ACHN (cell line): Measurements from ENCODE around the gene GPR55.

Experiments
- DNase-seq: peaks from one replicate; pipeline ENCODE4 v3.0.0-alpha.2; 2015
- in situ Hi-C: cut with HindIII; loops from 2 replicates; pipeline ENCODE4 v1.10.0; 2017; ENCODE audit warnings: low sequenced_read_pairs, low pct_ligation_motif_present, low pct_unique_long_range_greater_than_20kb

GPR55 gene

GRCh38 chr2:230893841-230894781, 30.9 kb downstream of the GPR55 start:
- no peak for DNase-seq

DNA sequence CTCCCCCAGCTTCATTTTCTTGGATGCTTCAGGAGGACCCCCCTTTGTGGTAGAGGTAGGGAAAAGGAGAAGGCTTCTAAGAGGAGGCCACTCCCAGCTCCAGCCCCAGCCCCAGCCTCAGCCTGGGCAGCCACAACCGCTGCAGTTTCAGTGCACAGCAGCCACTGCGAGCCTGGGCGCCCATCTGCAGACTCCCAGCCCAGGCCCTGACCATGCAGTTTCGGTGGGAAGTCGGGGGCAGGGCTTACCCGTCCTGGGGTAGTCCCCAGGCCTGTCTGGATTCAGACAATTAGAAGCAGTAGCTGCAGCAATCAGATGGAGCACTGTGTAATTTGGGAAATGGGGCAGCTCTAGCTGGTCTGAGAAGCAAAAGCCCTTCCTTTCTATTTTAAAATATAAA, 31.7 kb downstream of the GPR55 start:
- in situ Hi-C loops: no loop called here
- no peak for DNase-seq

More at GRCh38 chr2:230893841-230894781, 30.9 kb downstream of the GPR55 start:
- in situ Hi-C loops: no loop called here

- in situ Hi-C loops: no loop called here
These were observed 33.5 kb downstream of the GPR55 start for GRCh38 chr2:230891509-230891908.

DNA sequence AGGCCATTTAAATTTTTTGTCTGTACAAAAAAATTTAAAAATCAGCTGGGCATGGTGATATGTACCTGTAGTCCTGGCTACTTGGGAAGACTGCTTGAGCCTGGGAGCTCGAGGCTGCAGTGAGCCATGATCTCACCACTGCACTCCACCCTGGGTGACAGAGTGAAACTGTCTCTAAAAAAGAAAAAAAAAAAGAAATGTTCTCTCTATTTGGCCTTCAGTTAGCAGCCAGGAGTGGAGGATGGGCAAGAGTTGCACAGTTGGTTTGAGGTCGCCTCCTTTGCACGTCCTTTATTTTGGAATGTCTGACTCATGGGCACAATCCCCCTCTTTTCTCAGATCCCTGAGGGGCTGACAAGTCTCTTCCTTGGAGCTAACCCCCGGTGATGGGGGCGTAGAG, 34.0 kb downstream of the GPR55 start:
- in situ Hi-C loops: no loop called here
- no peak for DNase-seq

More at GRCh38 chr2:230891509-230891908, 33.5 kb downstream of the GPR55 start:
- no peak for DNase-seq

GRCh38 chr2:230890646-230891045, 34.4 kb downstream of the GPR55 start:
- in situ Hi-C loops: no loop called here
- DNase-seq: no peak

DNA sequence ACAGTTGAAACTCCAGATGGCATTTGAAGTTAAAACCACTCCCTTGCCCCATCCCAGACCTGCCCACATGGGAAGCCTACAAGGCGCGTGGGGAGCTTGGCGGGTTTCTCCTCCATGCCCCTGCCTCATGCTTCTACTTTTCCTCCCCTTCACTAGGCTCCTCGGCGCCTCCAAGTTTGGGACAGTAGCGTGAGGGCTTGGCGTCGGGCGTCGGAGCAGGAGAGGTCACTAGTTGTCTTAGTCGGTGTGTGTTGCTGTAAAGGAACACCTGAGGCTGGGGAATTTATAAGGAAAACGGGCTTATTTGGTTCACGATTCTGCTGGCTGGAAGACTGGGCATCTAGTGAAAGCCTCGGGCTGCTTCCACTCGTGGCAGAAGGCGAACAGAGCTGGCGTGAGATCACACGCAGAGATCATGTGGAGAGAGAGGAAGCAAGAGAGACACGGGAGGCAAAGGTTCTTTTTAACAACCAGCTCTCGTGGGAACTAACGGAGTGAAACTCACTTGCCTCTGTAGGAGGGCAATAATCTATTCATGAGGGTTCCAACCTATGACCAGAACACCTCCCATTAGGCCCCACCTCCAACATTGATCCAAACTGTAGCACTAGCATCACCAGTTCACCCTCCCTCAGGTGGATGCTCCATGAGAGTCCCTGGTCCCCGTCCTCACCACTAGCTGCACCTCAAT, 35.0 kb downstream of the GPR55 start:
- in situ Hi-C loops: no loop called here
- DNase-seq: no peak

- in situ Hi-C loops: no loop called here
- DNase-seq: no peak
These were observed 36.1 kb downstream of the GPR55 start for GRCh38 chr2:230888824-230889400.

- no peak for DNase-seq
- in situ Hi-C loops: no loop called here
These were observed 37.7 kb downstream of the GPR55 start for GRCh38 chr2:230887342-230887741.

DNA sequence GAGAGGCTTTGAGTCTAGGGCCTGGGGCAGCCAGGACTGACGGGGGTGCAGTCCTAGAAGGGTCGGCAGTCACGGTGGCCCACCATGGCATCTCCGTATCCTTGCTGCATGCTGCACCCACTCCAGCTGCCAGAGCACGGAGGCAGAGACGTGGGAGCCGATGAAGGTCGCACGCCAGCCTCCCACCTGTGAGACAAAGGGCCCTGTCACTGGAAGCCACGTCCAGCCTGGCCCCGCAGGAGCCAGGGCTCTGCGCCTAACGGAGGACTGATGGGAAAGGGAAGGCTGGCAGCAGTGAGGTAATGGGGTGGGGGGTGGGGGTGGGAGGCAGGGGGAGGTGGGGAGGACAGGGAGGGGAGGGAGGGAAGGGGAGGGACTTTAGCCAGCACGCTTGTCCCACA, 38.4 kb downstream of the GPR55 start:
- in situ Hi-C loops: no loop called here
- DNase-seq: no peak

GRCh38 chr2:230886206-230886605, 38.8 kb downstream of the GPR55 start:
- DNase-seq: no peak
- in situ Hi-C loops: no loop called here

GRCh38 chr2:230885463-230886130, 39.4 kb downstream of the GPR55 start:
- in situ Hi-C loops: no loop called here
- DNase-seq: no peak

DNA sequence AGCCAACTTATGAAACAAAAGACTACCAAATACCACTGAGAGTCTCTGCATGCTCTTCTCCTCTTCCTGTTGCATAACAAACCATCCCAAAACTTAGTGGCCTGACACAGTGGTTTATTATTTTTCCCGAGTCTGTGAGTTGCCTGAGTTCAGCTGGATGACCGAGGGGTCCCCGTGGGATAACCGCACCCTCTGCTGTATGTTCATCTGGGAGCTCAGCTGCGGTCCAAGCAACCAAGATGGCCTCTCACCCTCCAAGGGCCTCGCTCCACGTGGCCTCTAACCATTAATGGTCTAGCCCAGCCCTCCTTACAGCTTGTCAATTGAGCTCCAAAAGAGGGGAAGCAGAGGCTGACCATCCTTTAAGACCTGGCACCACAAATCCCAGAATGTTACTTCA, 43.2 kb downstream of the GPR55 start:
- no peak for DNase-seq
- in situ Hi-C loops: no loop called here

- in situ Hi-C loops: no loop called here
- DNase-seq: no peak
These were observed 45.2 kb downstream of the GPR55 start for GRCh38 chr2:230879891-230880290.

DNA sequence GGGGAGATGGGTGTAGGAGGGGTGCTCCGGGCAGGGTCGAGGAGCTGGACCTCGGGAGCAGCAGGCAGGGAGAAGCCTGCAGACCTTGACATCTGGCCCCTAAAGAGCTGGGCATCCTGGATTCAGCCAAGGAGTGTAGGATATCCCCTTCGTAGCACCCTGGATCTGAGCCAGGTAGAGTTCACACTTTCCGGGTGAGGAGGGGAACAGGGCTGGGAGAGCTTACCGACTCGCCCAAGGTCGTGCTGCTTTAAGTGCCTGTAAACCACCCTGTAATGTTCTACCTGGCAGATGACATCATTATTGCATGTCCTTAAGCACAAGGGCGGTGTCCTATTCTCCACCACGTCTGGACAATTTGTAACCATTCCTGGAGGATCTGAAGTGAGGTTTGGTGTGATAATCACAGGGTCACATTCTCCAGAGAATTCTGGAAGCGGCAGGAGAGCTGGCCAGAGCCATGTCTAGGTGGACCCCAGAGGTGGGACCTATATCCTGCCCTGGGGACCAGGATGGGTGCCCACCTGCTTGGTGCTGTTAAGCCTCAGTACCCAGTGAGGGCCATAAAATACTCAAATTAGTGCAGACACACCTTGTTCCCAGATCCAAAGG, 45.7 kb downstream of the GPR55 start:
- DNase-seq: no peak
- in situ Hi-C loops: no loop called here

DNA sequence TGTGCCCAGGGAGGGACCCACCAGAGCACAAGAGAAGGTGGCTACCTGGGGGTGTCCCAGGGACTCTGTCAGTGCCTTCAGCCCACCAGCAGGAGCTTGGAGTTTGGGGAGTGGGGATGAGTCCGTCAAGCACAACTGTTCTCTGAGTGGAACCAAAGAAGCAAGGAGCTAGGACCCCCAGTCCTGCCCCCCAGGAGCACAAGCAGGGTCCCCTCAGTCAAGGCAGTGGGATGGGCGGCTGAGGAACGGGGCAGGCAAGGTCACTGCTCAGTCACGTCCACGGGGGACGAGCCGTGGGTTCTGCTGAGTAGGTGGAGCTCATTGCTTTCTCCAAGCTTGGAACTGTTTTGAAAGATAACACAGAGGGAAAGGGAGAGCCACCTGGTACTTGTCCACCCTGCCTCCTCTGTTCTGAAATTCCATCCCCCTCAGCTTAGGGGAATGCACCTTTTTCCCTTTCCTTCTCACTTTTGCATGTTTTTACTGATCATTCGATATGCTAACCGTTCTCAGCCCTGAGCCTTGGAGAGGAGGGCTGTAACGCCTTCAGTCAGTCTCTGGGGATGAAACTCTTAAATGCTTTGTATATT, 46.3 kb downstream of the GPR55 start:
- DNase-seq: no peak
- in situ Hi-C loops: no loop called here

GRCh38 chr2:230877759-230878598, 47.1 kb downstream of the GPR55 start:
- in situ Hi-C loops: no loop called here
- no peak for DNase-seq

- DNase-seq: no peak
- in situ Hi-C loops: no loop called here
These were observed 47.8 kb downstream of the GPR55 start for GRCh38 chr2:230877116-230877758.
